DND-41 (cell line): ENCODE measurements around the gene FCRL4.

ENCODE experiments used
- EZH2 ChIP-seq: IDR thresholded peaks from 3 replicates; pipeline ENCODE4 v1.6.1; 2012; ENCODE audit warnings: borderline replicate concordance, low read depth, mild to moderate bottlenecking, moderate library complexity, low read length, inconsistent platforms; ENCODE audit not compliant: severe bottlenecking
- TF ChIP-seq, protein P1 (sequence below): IDR thresholded peaks from 2 replicates; pipeline ENCODE4 v1.5.1; 2012; ENCODE audit warnings: borderline replicate concordance, low read length, moderate library complexity, mild to moderate bottlenecking; ENCODE audit not compliant: poor library complexity, severe bottlenecking; ENCODE audit errors: extremely low read depth

DNA sequence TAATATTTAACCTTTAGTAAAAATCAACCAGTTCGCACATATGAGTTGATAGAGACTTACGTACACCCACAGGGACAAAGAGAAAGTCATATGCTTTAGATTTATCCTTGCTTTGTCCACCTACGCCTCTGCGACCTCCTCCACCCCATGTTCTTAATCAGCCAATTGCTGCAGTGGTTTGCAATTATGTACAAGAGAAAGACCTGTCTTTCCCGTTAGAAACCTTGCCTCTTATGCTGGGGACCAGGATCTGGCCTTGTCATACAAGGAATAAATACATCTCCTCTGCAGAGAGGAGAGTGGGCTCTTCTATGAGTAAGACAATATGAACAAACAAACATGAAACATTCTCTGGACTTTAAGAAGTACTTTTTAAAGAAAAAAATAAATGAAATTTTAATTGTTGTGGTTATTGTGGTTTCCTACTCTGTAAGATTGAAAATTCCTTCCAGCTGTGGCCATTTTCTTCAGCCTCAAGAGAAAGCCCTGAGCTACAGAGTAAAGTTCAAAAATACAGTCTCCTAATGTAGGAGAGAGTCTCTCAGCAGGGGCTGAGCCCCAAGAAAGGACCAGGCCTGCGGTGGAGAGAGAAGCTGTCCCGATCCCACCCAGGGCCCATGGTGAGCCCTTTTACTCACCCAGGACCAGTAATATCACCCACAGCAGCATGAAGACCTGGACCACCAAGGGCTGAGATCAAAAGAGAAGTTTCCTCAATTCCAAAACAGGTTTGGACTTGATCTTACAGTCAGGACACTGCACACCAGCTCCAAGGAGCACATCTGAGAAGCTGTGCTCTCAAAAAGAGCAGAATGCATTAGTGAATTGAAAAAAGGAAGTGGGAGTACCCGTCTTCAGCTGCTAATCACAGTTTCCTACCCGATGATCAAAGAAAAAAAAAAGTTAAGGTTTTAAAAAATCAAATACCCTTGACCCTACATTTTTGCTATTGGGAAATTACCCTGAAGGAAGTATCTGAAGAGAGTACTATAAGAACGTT, 45.9 kb downstream of the FCRL4 start, which contains the start of gene FCRL5:
- TF ChIP-seq EZH2: no peak
- TF ChIP-seq, protein P1, sequence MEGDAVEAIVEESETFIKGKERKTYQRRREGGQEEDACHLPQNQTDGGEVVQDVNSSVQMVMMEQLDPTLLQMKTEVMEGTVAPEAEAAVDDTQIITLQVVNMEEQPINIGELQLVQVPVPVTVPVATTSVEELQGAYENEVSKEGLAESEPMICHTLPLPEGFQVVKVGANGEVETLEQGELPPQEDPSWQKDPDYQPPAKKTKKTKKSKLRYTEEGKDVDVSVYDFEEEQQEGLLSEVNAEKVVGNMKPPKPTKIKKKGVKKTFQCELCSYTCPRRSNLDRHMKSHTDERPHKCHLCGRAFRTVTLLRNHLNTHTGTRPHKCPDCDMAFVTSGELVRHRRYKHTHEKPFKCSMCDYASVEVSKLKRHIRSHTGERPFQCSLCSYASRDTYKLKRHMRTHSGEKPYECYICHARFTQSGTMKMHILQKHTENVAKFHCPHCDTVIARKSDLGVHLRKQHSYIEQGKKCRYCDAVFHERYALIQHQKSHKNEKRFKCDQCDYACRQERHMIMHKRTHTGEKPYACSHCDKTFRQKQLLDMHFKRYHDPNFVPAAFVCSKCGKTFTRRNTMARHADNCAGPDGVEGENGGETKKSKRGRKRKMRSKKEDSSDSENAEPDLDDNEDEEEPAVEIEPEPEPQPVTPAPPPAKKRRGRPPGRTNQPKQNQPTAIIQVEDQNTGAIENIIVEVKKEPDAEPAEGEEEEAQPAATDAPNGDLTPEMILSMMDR: no peak
